Karpas-422 (cell line): Measurements from ENCODE around the gene MAGI3. TPM values are rescaled to one million over a fixed set of nuclear protein-coding genes. Genes with fewer than 3 reads are reported as not detected.
"Not testable (repeated sequence)": the region's sequence is repeated elsewhere in the genome, so short reads cannot be mapped to it uniquely, and the experiment has no call there.

Source experiments
- DNase-seq: peaks from one replicate; pipeline ENCODE4 v3.0.0-alpha.2; 2015
- H2AFZ ChIP-seq: fragments of 200-600 bp; sonication (generic); 2 replicates; pipeline ENCODE4 v1.6.1; 2014; ENCODE audit warnings: antibody characterized with exemption, low read length, mixed read lengths
- H3K27ac ChIP-seq: fragments of 200-600 bp; sonication (generic); 2 replicates; pipeline ENCODE4 v1.5.1; 2014; ENCODE audit warnings: mild to moderate bottlenecking, low read length, moderate library complexity
- H3K27me3 ChIP-seq: fragments of 200-600 bp; sonication (generic); 2 replicates; pipeline ENCODE4 v1.6.1; 2014; ENCODE audit warnings: low read length, mixed read lengths
- H3K36me3 ChIP-seq: fragments of 200-600 bp; sonication (generic); 2 replicates; pipeline ENCODE4 v1.6.1; 2014; ENCODE audit warnings: low read length, mixed read lengths; ENCODE audit not compliant: insufficient read depth
- H3K4me1 ChIP-seq: fragments of 200-600 bp; sonication (generic); 2 replicates; pipeline ENCODE4 v1.6.1; 2014; ENCODE audit warnings: mild to moderate bottlenecking, low read length, mixed read lengths
- H3K4me2 ChIP-seq: fragments of 200-600 bp; sonication (generic); 2 replicates; pipeline ENCODE4 v1.6.1; 2014; ENCODE audit warnings: low read length, low read depth, mild to moderate bottlenecking; ENCODE audit not compliant: poor library complexity, severe bottlenecking
- H3K4me3 ChIP-seq: fragments of 200-600 bp; sonication (generic); 2 replicates; pipeline ENCODE4 v1.5.1; 2014; ENCODE audit warnings: mild to moderate bottlenecking, antibody characterized with exemption, low read length, mixed read lengths
- H3K79me2 ChIP-seq: fragments of 200-600 bp; sonication (generic); 2 replicates; pipeline ENCODE4 v1.6.1; 2014; ENCODE audit warnings: mild to moderate bottlenecking, low read length, mixed read lengths
- H3K9ac ChIP-seq: fragments of 200-600 bp; sonication (generic); 2 replicates; pipeline ENCODE4 v1.6.0; 2014; ENCODE audit warnings: low read length
- H3K9me2 ChIP-seq: fragments of 200-600 bp; sonication (generic), shearing (Covaris generic); replicated peaks from 2 replicates; pipeline ENCODE4 v1.6.0; 2014; ENCODE audit warnings: mild to moderate bottlenecking, low read length, moderate library complexity; ENCODE audit not compliant: insufficient read depth
- H3K9me3 ChIP-seq: fragments of 300-700, 200-600 bp; sonication (generic); 2 replicates; pipeline ENCODE4 v1.6.1; 2014; ENCODE audit warnings: low read length, mixed read lengths
- H4K20me1 ChIP-seq: fragments of 200-600 bp; sonication (generic); 2 replicates; pipeline ENCODE4 v1.6.1; 2014; ENCODE audit warnings: mild to moderate bottlenecking, antibody characterized with exemption, low read length, low read depth; ENCODE audit not compliant: insufficient read depth
- total RNA-seq: library from RNA; depleted of rRNA; stranded (reverse); fragments of >200 nt; shearing (Covaris generic); gene quantifications from 2 replicates; pipeline ENCODE4 v1.2.3, GENCODE V29; 2014; ENCODE audit warnings: low replicate concordance

The MAGI3 gene
- total RNA-seq, 1 experiment from 2014 or later, result not detected

DNA sequence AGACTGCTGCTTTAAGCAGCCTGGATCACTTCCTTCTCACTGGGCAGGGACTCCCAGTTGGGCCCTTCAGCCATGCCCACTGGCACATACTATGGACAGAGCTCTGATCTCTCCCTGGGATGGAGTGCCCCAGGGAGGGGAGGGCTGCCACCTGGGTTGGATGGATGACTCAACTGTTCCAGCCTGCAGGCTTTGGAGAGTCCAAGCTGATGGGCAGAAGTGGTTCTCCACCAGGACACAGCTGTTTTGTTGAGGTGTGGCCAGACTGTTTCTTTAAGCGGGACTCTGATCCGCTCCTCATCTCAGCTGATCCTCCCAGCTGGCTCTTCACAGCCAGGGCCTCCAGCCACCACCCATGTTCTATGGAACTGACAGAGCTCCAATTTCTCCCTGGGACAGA, 166.9 kb downstream of the MAGI3 start:
- Histone ChIP-seq H4K20me1 (no peaks in the 10 kb centered on the region), H3K9me2 (no peaks in the 10 kb centered on the region), H3K27me3 (no peaks in the 10 kb centered on the region), H2AFZ (no peak overlapping the region), H3K4me1 (no peaks in the 10 kb centered on the region), H3K36me3 (no peaks in the 10 kb centered on the region), H3K27ac (no peak overlapping the region), H3K9me3 (no peaks in the 10 kb centered on the region), H3K4me2 (no peak overlapping the region), H3K4me3 (no peak overlapping the region), H3K9ac (no peak overlapping the region), H3K79me2 (no peaks in the 10 kb centered on the region)
- DNase-seq, result no peak

DNA sequence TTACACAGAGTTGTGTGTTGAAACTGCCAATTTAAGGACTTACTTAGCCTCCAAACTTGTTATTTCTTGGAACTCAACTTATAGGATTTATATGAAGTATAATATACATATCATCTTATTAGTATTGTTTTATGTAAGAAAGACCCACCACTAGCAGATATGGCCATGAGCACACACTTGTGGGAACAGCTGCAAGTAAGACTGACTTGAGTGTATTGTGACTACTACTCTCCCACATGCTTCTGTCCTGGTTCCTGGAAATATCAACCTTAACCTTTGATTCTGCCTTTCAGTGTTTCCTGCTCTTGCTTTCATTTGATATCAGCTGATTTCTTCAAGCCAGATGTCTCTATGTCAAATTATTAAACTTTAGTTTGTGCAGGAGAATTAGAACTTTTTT, 175.3 kb downstream of the MAGI3 start:
- no peaks in the 10 kb centered on the region for H4K20me1 ChIP-seq
- no peak overlapping the region for H2AFZ ChIP-seq
- H3K4me2 ChIP-seq, result no peak overlapping the region
- H3K4me1 ChIP-seq, result no peaks in the 10 kb centered on the region
- H3K27ac ChIP-seq, result no peak overlapping the region
- H3K9me3 ChIP-seq, result peaks cover 5% of the 10 kb centered on the region; the same call in 1 of the 2 replicates
- H3K4me3 ChIP-seq, result no peak overlapping the region
- DNase-seq, result no peak
- no peaks in the 10 kb centered on the region for H3K27me3 ChIP-seq
- no peaks in the 10 kb centered on the region for H3K9me2 ChIP-seq
- no peaks in the 10 kb centered on the region for H3K79me2 ChIP-seq
- H3K36me3 ChIP-seq, result no peaks in the 10 kb centered on the region
- H3K9ac ChIP-seq, result no peak overlapping the region

DNA sequence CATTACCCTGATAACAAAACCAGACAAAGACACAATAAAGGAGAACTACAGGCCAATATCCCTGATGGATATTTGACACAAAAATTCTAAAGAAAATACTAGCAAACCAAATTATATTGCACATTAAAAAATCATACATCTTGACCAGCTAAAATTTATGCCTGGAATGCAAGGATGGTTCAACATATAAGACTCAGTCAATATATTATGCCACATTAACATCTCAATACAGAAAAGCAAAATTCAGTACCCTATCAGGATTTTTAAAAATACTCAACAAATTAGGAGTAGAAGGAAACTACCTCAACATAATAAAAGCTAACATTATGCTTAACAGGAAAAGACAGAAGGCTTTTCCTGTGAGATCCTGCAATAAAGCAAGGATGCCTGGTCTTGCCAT, 177.1 kb downstream of the MAGI3 start:
- DNase-seq, result no peak
- no peaks in the 10 kb centered on the region for H3K4me1 ChIP-seq
- no peaks in the 10 kb centered on the region for H3K79me2 ChIP-seq
- H3K9me2 ChIP-seq, result no peaks in the 10 kb centered on the region
- no peak overlapping the region for H3K9ac ChIP-seq
- H3K9me3 ChIP-seq, result peaks cover 5% of the 10 kb centered on the region; the same call in 1 of the 2 replicates
- no peak overlapping the region for H3K4me2 ChIP-seq
- no peaks in the 10 kb centered on the region for H3K36me3 ChIP-seq
- no peak overlapping the region for H3K4me3 ChIP-seq
- no peaks in the 10 kb centered on the region for H4K20me1 ChIP-seq
- H3K27me3 ChIP-seq, result no peaks in the 10 kb centered on the region
- H2AFZ ChIP-seq, result no peak overlapping the region
- H3K27ac ChIP-seq, result no peak overlapping the region

DNA sequence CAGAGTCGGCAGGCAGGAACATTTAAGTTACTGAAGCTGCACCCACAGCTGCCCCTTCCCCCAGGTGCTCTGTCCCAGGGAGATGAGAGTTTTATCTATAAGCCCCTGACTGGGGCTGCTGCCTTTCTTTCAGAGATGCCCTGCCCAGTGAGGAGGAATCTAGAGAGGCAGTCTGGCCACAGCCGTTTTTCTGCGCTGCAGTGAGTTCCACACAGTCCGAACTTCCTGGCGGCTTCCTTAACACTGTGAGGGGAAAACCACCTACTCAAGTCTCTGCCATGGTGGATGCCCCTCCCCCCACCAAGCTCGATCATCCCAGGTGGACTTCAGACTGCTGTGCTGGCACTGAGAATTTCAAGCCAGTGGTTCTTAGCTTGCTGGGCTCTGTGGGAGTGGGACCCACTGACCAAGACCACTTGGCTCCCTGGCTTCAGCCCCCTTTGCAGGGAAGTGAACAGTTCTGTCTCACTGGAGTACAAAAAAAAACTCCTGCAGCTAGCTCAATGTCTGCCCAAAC, 185.5 kb downstream of the MAGI3 start:
- not testable (repeated sequence) for H4K20me1 ChIP-seq, H3K9me2 ChIP-seq, H2AFZ ChIP-seq, H3K36me3 ChIP-seq, H3K9ac ChIP-seq, DNase-seq, H3K4me3 ChIP-seq, H3K27ac ChIP-seq, H3K79me2 ChIP-seq, H3K9me3 ChIP-seq, H3K4me1 ChIP-seq, H3K27me3 ChIP-seq, H3K4me2 ChIP-seq

DNA sequence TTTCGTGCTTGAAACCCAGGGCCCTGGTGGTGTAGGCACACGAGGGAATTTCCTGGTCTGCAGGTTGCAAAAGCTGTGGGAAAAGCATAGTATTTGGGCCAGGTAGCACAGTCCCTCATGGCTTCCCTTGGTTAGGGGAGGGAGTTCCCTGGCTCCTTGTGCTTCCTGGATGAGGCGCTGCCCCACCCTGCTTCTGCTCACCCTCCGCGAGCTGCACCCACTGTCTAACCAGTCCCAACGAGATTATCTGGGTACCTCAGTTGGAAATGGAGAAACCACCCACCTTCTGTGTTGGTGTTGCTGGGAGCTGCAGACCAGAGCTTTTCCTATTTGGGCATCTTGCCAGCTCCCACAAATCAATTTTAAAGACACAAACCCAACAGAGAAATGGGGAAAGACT, 186.0 kb downstream of the MAGI3 start:
- H3K27ac ChIP-seq, result no peak overlapping the region
- H3K9me3 ChIP-seq, result no peaks in the 10 kb centered on the region
- H3K27me3 ChIP-seq, result no peaks in the 10 kb centered on the region
- no peaks in the 10 kb centered on the region for H3K36me3 ChIP-seq
- no peak for DNase-seq
- H3K4me3 ChIP-seq, result no peak overlapping the region
- H3K4me2 ChIP-seq, result no peak overlapping the region
- H3K4me1 ChIP-seq, result no peaks in the 10 kb centered on the region
- no peaks in the 10 kb centered on the region for H4K20me1 ChIP-seq
- H2AFZ ChIP-seq, result no peak overlapping the region
- H3K9me2 ChIP-seq, result no peaks in the 10 kb centered on the region
- H3K9ac ChIP-seq, result no peak overlapping the region
- no peaks in the 10 kb centered on the region for H3K79me2 ChIP-seq

DNA sequence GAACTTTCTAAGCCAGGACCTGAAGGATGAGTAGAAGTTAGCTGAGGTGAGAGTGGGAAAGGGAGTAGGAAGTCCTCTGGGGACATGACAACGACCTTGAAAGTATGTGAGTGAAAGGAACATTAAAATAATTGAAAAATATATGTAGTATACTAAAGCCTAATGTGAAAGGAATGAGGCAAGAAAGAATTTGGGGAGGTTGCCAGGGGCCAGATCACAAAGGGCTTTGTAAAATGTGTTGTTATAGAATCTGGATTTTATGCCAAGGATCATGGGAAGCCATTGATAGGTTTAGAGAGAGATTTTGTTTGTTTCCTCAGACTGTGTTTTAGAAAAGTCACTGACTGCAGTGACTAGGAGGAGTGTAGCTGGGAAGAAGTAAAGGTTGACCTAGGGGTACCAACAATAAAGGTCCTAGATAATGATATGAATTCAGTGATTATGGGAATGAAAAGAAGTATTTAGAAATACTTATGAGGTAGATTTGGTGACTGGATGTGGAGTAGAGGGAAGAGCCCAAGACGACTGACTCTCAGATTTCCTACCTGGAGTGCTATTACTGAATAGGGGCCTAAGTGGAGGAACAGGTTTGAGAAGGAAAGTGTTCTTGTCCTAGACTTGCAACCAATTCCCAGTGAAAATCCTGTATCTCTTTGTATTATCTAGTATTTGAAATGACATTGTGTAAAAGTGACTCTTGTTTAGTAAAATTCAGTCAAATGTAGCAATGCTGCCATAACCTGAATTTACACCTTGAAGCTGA, 189.1 kb downstream of the MAGI3 start:
- Histone ChIP-seq H3K27ac (no peak overlapping the region), H3K4me2 (no peak overlapping the region), H4K20me1 (no peaks in the 10 kb centered on the region), H3K9ac (no peak overlapping the region), H3K4me1 (no peaks in the 10 kb centered on the region), H3K79me2 (no peaks in the 10 kb centered on the region), H3K36me3 (no peaks in the 10 kb centered on the region), H3K9me3 (no peaks in the 10 kb centered on the region), H3K27me3 (no peaks in the 10 kb centered on the region), H2AFZ (no peak overlapping the region), H3K4me3 (no peak overlapping the region), H3K9me2 (no peaks in the 10 kb centered on the region)
- no peak for DNase-seq

DNA sequence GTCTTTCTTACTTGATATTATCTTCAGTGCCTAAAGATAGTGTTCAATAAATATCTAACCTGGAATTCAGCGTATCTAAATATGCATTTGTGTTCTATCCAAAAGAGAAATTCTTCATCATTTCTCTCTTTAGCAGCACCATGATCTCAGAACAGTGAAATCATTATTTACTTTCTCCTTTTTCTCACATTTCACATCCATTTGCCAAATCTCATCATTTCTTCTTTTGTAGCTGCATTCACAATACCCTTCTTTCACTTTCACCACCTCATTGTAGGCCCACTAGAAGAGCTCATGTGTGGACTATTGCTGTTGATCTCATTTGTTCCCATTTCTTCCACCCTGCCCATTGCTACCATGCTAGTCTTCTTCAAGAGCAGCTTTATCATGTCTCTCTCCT, 191.0 kb downstream of the MAGI3 start:
- no peak overlapping the region for H2AFZ ChIP-seq
- H3K27me3 ChIP-seq, result no peaks in the 10 kb centered on the region
- H3K27ac ChIP-seq, result no peak overlapping the region
- no peak overlapping the region for H3K4me2 ChIP-seq
- no peak overlapping the region for H3K9ac ChIP-seq
- no peak overlapping the region for H3K4me3 ChIP-seq
- no peak for DNase-seq
- no peaks in the 10 kb centered on the region for H3K79me2 ChIP-seq
- no peaks in the 10 kb centered on the region for H3K36me3 ChIP-seq
- no peaks in the 10 kb centered on the region for H3K9me2 ChIP-seq
- no peaks in the 10 kb centered on the region for H3K9me3 ChIP-seq
- no peaks in the 10 kb centered on the region for H4K20me1 ChIP-seq
- no peaks in the 10 kb centered on the region for H3K4me1 ChIP-seq

DNA sequence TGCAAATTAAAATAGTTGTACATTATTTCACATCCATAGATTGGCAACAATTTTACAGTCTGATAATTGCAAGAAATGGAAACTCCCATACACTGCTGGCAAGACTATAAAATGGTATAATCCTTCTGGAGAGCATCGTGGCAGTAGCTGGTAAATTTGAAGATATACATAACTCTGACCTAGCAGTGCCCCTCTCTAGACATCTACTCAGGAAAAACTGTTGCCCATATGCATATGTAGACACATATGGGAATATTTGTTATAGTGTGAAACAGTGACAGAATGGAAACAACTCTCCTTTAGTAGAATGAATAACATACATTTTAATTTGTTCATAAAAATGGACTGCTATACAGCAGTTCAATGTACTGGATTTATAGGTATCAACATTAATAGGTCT, 191.8 kb downstream of the MAGI3 start:
- H3K9me2 ChIP-seq, result no peaks in the 10 kb centered on the region
- no peaks in the 10 kb centered on the region for H3K36me3 ChIP-seq
- H3K4me2 ChIP-seq, result no peak overlapping the region
- no peak for DNase-seq
- no peaks in the 10 kb centered on the region for H3K79me2 ChIP-seq
- no peak overlapping the region for H3K9ac ChIP-seq
- H3K27ac ChIP-seq, result no peak overlapping the region
- no peak overlapping the region for H3K4me3 ChIP-seq
- H2AFZ ChIP-seq, result no peak overlapping the region
- H3K9me3 ChIP-seq, result no peaks in the 10 kb centered on the region
- no peaks in the 10 kb centered on the region for H3K27me3 ChIP-seq
- H3K4me1 ChIP-seq, result no peaks in the 10 kb centered on the region
- no peaks in the 10 kb centered on the region for H4K20me1 ChIP-seq
